HepG2 (cell line): ENCODE measurements around the gene CDH13.

Experiments
- FOXP1 ChIP-seq, 2 experiments: fragments of 450-650 bp in 1 of 2; IDR thresholded peaks; 2 replicates each; pipeline ENCODE4 v1.6.1; 2017 to 2018; ENCODE audit warnings: antibody characterized with exemption in 1 of 2
- PRPF4 ChIP-seq: fragments of 200-400 bp; formaldehyde crosslinking; IDR thresholded peaks from 2 replicates; pipeline ENCODE4 v1.6.1; 2016; ENCODE audit warnings: low read length, low read depth; ENCODE audit not compliant: poor library complexity, severe bottlenecking
- TARDBP ChIP-seq: sonication (generic); formaldehyde crosslinking; IDR thresholded peaks from 2 replicates; pipeline ENCODE4 v1.8.0; 2022; ENCODE audit warnings: mild to moderate bottlenecking, missing genetic modification reagents
- TF ChIP-seq, protein P1 (sequence below), 2 experiments: IDR thresholded peaks; 2 replicates each; pipeline ENCODE4 v1.6.1; 2011 to 2012; ENCODE audit warnings: low read length in 2 of 2, borderline replicate concordance in 1 of 2, low read depth in 1 of 2, mild to moderate bottlenecking in 1 of 2, moderate library complexity in 1 of 2

DNA sequence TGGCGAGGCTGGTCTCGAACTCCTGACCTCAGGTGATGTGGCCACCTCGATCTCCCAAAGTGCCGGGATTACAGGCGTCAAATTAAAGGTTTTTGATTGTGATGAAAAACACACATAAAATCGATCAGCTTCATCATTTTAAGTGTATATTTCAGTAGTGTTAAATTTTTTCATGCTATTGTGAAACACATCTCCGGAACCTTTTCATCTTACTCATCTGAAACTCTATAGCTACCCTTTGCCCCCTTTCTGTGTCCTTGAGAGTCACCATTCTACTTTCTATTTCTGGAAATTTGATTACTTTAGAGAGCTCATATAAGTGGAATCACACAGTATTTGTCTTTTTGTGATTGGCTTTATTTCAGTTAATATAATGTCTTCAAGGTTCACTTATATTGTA, 702.7 kb downstream of the CDH13 start:
- TF ChIP-seq, protein P1, sequence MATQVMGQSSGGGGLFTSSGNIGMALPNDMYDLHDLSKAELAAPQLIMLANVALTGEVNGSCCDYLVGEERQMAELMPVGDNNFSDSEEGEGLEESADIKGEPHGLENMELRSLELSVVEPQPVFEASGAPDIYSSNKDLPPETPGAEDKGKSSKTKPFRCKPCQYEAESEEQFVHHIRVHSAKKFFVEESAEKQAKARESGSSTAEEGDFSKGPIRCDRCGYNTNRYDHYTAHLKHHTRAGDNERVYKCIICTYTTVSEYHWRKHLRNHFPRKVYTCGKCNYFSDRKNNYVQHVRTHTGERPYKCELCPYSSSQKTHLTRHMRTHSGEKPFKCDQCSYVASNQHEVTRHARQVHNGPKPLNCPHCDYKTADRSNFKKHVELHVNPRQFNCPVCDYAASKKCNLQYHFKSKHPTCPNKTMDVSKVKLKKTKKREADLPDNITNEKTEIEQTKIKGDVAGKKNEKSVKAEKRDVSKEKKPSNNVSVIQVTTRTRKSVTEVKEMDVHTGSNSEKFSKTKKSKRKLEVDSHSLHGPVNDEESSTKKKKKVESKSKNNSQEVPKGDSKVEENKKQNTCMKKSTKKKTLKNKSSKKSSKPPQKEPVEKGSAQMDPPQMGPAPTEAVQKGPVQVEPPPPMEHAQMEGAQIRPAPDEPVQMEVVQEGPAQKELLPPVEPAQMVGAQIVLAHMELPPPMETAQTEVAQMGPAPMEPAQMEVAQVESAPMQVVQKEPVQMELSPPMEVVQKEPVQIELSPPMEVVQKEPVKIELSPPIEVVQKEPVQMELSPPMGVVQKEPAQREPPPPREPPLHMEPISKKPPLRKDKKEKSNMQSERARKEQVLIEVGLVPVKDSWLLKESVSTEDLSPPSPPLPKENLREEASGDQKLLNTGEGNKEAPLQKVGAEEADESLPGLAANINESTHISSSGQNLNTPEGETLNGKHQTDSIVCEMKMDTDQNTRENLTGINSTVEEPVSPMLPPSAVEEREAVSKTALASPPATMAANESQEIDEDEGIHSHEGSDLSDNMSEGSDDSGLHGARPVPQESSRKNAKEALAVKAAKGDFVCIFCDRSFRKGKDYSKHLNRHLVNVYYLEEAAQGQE (IDR thresholded peaks at IDR 0.05; ENCODE audit: borderline replicate concordance in 1 of 2, low read depth in 1 of 2, low read length in 2 of 2) = no peak
- TF ChIP-seq FOXP1 (IDR thresholded peaks at IDR 0.05) (no peak), FOXP1 (CRISPR knock-in tag; IDR thresholded peaks at IDR 0.05) (no peak), PRPF4 (no peak), TARDBP (no peak)
